GM12878 (cell line): ENCODE data around the gene NT5M. TPM values are rescaled to one million over a fixed set of nuclear protein-coding genes. Genes with fewer than 3 reads are reported as not detected.

Source experiments
- ATAC-seq: fragments of 200-7000 bp; cut with Tn5 transposase; 3 replicates; pipeline ENCODE4 v1.9.1; 2020; ENCODE audit warnings: mild to moderate bottlenecking, moderate library complexity
- BruUV-seq: library from RNA; stranded (reverse); fragments of 400-500 nt; replicated peaks from 2 replicates; lab custom pipeline; 2021; lab: Mats Ljungman, UMichigan
- CTCF ChIA-PET: fragments of 300-600 bp; sonication (Branson Sonifier 250); formaldehyde crosslinking; extraction: SDS; loops from one replicate; lab custom pipeline; 2021; ENCODE audit warnings: inconsistent platforms; lab: Yijun Ruan, JAX
- POLR2A ChIA-PET: fragments of 350-600 bp; formaldehyde crosslinking; extraction: SDS; loops from one replicate; lab custom pipeline; 2021; ENCODE audit warnings: inconsistent platforms; lab: Charles Lee
- RAD21 ChIA-PET: fragments of 300-600 bp; sonication (Branson Sonifier 250); formaldehyde crosslinking; loops from one replicate; lab custom pipeline; 2023; ENCODE audit warnings: antibody characterized with exemption; ENCODE audit not compliant: unreplicated experiment; lab: Charles Lee
- SMC1A ChIA-PET: fragments of 300-600 bp; sonication (Branson Sonifier 250); formaldehyde crosslinking; loops from one replicate; lab custom pipeline; 2023; ENCODE audit not compliant: unreplicated experiment, uncharacterized antibody; lab: Charles Lee
- DNase-seq: peaks from one replicate; pipeline ENCODE4 v3.0.0-alpha.2; 2011; ENCODE audit warnings: low read depth, low spot score
- FAIRE-seq: peaks from 3 replicates; lab custom pipeline; 2011; peaks lifted over from hg19 to GRCh38; lab: Jason Lieb, UNC
- H2AFZ ChIP-seq: 2 replicates; pipeline ENCODE4 v1.6.0; 2011; ENCODE audit warnings: low read depth, low read length, control low read depth; ENCODE audit not compliant: control insufficient read depth
- H3K27ac ChIP-seq: 2 replicates; pipeline ENCODE4 v1.5.1; 2011; ENCODE audit warnings: control low read depth; ENCODE audit not compliant: control insufficient read depth, insufficient read depth
- H3K27me3 ChIP-seq, 2 experiments: replicated peaks in 1 of 2; 2 replicates each; pipeline versions ENCODE4 v1.6.0 to v1.6.1; 2011; ENCODE audit warnings: low read length in 1 of 2; ENCODE audit not compliant: control insufficient read depth in 2 of 2, insufficient read depth in 2 of 2
- H3K36me3 ChIP-seq, 2 experiments: 2 replicates each; pipeline ENCODE4 v1.5.1; 2011; ENCODE audit warnings: low read length in 1 of 2; ENCODE audit not compliant: control insufficient read depth in 2 of 2, insufficient read depth in 2 of 2
- H3K4me1 ChIP-seq: 2 replicates; pipeline ENCODE4 v1.6.1; 2011; ENCODE audit warnings: mild to moderate bottlenecking, low read length, moderate library complexity, mixed read lengths; ENCODE audit not compliant: control insufficient read depth, insufficient read depth
- H3K4me2 ChIP-seq: 2 replicates; pipeline ENCODE4 v1.6.0; 2011; ENCODE audit warnings: control low read depth; ENCODE audit not compliant: control insufficient read depth, insufficient read depth
- H3K4me3 ChIP-seq: fragments of 200-600 bp; sonication (generic); 2 replicates; pipeline ENCODE4 v1.5.1; 2016
- H3K79me2 ChIP-seq: 2 replicates; pipeline ENCODE4 v1.6.0; 2011; ENCODE audit warnings: low read length; ENCODE audit not compliant: control insufficient read depth, insufficient read depth
- H3K9ac ChIP-seq: 2 replicates; pipeline ENCODE4 v1.8.0; 2011; ENCODE audit warnings: low read length, control low read depth, mixed read lengths; ENCODE audit not compliant: control insufficient read depth, insufficient read depth
- H3K9me3 ChIP-seq: replicated peaks from 3 replicates; pipeline ENCODE4 v1.5.1; 2011; ENCODE audit warnings: mild to moderate bottlenecking, low read length; ENCODE audit not compliant: control insufficient read depth, insufficient read depth
- H4K20me1 ChIP-seq: 2 replicates; pipeline ENCODE4 v1.6.0; 2011; ENCODE audit not compliant: control insufficient read depth, insufficient read depth
- ATF2 ChIP-seq: IDR thresholded peaks from 2 replicates; pipeline ENCODE4 v1.6.1; 2012; ENCODE audit warnings: low read length, inconsistent platforms
- BCL3 ChIP-seq: IDR thresholded peaks from 2 replicates; pipeline ENCODE4 v1.6.1; 2011; ENCODE audit warnings: borderline replicate concordance, low read depth, mild to moderate bottlenecking, moderate library complexity, low read length; ENCODE audit not compliant: insufficient read depth, poor library complexity, severe bottlenecking
- CEBPB ChIP-seq, 2 experiments: fragments of 150-350 bp in 1 of 2; IDR thresholded peaks; 2 replicates each; pipeline ENCODE4 v1.6.1; 2012 to 2014; ENCODE audit warnings: low read depth in 2 of 2, low read length in 2 of 2, borderline replicate concordance in 1 of 2, inconsistent platforms in 1 of 2
- CHD2 ChIP-seq: IDR thresholded peaks from 2 replicates; pipeline ENCODE4 v1.6.1; 2011; ENCODE audit warnings: low read depth, low read length, improper control_type of control experiment, borderline replicate concordance
- IKZF2 ChIP-seq, 2 experiments: fragments of 450-650 bp; IDR thresholded peaks; 2 replicates each; pipeline ENCODE4 v1.6.1; 2017; ENCODE audit warnings: mild to moderate bottlenecking in 2 of 2, moderate library complexity in 2 of 2
- NRF1 ChIP-seq: conservative IDR thresholded peaks from 2 replicates; pipeline ENCODE4 v1.6.1; 2011; ENCODE audit warnings: mild to moderate bottlenecking, low read depth, low read length, improper control_type of control experiment
- POLR2AphosphoS5 ChIP-seq: IDR thresholded peaks from 2 replicates; pipeline ENCODE4 v1.6.1; 2011; ENCODE audit warnings: mild to moderate bottlenecking, low read length, inconsistent platforms
- RELA ChIP-seq: fragments of 450-650 bp; IDR thresholded peaks from 2 replicates; pipeline ENCODE4 v1.8.0; 2014; ENCODE audit warnings: borderline replicate concordance; ENCODE audit not compliant: partially characterized antibody
- SIX5 ChIP-seq: IDR thresholded peaks from 2 replicates; pipeline ENCODE4 v1.6.1; 2011; ENCODE audit warnings: mild to moderate bottlenecking, low read depth, low read length, moderate library complexity; ENCODE audit not compliant: severe bottlenecking
- STAT1 ChIP-seq: fragments of 450-650 bp; conservative IDR thresholded peaks from 2 replicates; pipeline ENCODE4 v1.6.1; 2014; ENCODE audit warnings: antibody characterized with exemption, mild to moderate bottlenecking
- TBL1XR1 ChIP-seq: IDR thresholded peaks from 2 replicates; pipeline ENCODE4 v1.6.1; 2012; ENCODE audit warnings: low read depth, low read length, improper control_type of control experiment
- ZSCAN29 ChIP-seq: fragments of 450-650 bp; IDR thresholded peaks from 2 replicates; pipeline ENCODE4 v1.6.1; 2017; ENCODE audit warnings: mild to moderate bottlenecking, moderate library complexity
- WGBS: methylation state at CpG from one replicate; pipeline ENCODE4 v1.1.6; 2016; ENCODE audit warnings: low lambda C conversion rate; ENCODE audit not compliant: insufficient replicate concordance, insufficient coverage; ENCODE audit errors: missing lambda C conversion rate; 5-methylcytosine and 5-hydroxymethylcytosine counted together
- in situ Hi-C: fragments of 300-500 bp; cut with MboI; formaldehyde crosslinking; loops from 9 replicates; pipeline ENCODE4 v1.14.3; 2018; ENCODE audit warnings: mixed read lengths
- intact Hi-C: fragments of 100-400 bp; cut with micrococcal nuclease; formaldehyde crosslinking; loops from one replicate; pipeline ENCODE4 v1.14.2; 2022; ENCODE audit not compliant: unreplicated experiment
- polyA plus RNA-seq, 11 experiments: library from polyadenylated mRNA; depleted of rRNA in 4 of 11; unstranded in 6 of 11; stranded (reverse) in 5 of 11; fragments of >200 nt; fragmentation: Nextera tagmentation in 4 of 11; fragmentation: Illumina TruSeq in 1 of 11; extraction: Ambion mirVana in 4 of 11; extraction: Trizol in 1 of 11; gene quantifications; 1 replicate in 1 of 11; 2 replicates in 10 of 11; pipeline versions ENCODE4 v1.2.1 to v1.2.3, GENCODE V29; 2011 to 2016; ENCODE audit warnings: inconsistent platforms in 2 of 11, missing spikeins in 2 of 11, low read depth in 1 of 11
- total RNA-seq, 4 experiments: library from RNA; depleted of rRNA in 3 of 4; stranded (reverse); fragments of >200 nt in 3 of 4; fragmentation: Illumina TruSeq in 1 of 4; extraction: Trizol in 1 of 4; gene quantifications; 2 replicates each; pipeline versions ENCODE4 v1.2.1 to v1.2.3, GENCODE V29; 2013 to 2021
- TF ChIP-seq, protein P1 (sequence below): fragments of 450-650 bp; IDR thresholded peaks from 2 replicates; pipeline ENCODE4 v1.6.1; 2017; ENCODE audit warnings: mild to moderate bottlenecking, moderate library complexity

Gene NT5M
- total and polyA plus RNA-seq, 10 of the 15 experiments (the other 5 are each of a cell fraction or from before 2014, with no cell fraction given), result 0.18 to 14.1 (median 2.9) TPM

- no peak for TF ChIP-seq BCL3
- TF ChIP-seq POLR2AphosphoS5, result no peak
- TF ChIP-seq SIX5, result no peak
- no peak for TF ChIP-seq CHD2
Measured at GRCh38 chr17:17285951-17286350, 17.2 kb upstream of the NT5M start (continued).

GRCh38 chr17:17289086-17289485 is 14.1 kb upstream of the NT5M start:
- BruUV-seq, result no TSS peak
- Histone ChIP-seq H3K79me2 (no peaks in the 10 kb centered on the region), H3K27ac (no peak overlapping the region), H2AFZ (no peak overlapping the region), H3K4me2 (no peak overlapping the region), H3K9me3 (no peaks in the 10 kb centered on the region), H3K27me3 (no peaks in the 10 kb centered on the region), H3K36me3 (no peaks in the 10 kb centered on the region), H3K4me3 (no peak overlapping the region), H4K20me1 (no peaks in the 10 kb centered on the region), H3K9ac (no peak overlapping the region), H3K4me1 (no peaks in the 10 kb centered on the region)
- no peak for ATAC-seq
- no peak for DNase-seq
- ChIA-PET CTCF (no interaction called here), RAD21 (no interaction called here), SMC1A (no interaction called here), POLR2A (no interaction called here)
- no peak for FAIRE-seq
- WGBS, result 48% methylated on average over 4 of the region's 4 CpGs
- in situ Hi-C loops, result no loop called here
- intact Hi-C loops, result no loop called here
- TF ChIP-seq ZSCAN29 (no peak), IKZF2 (IDR thresholded peaks at IDR 0.05) (no peak), NRF1 (no peak), RELA (no peak), CEBPB (IDR thresholded peaks at IDR 0.05; ENCODE audit: borderline replicate concordance in 1 of 2, low read depth in 2 of 2, low read length in 2 of 2) (no peak), STAT1 (no peak), TBL1XR1 (no peak), ATF2 (no peak)
- TF ChIP-seq, protein P1, sequence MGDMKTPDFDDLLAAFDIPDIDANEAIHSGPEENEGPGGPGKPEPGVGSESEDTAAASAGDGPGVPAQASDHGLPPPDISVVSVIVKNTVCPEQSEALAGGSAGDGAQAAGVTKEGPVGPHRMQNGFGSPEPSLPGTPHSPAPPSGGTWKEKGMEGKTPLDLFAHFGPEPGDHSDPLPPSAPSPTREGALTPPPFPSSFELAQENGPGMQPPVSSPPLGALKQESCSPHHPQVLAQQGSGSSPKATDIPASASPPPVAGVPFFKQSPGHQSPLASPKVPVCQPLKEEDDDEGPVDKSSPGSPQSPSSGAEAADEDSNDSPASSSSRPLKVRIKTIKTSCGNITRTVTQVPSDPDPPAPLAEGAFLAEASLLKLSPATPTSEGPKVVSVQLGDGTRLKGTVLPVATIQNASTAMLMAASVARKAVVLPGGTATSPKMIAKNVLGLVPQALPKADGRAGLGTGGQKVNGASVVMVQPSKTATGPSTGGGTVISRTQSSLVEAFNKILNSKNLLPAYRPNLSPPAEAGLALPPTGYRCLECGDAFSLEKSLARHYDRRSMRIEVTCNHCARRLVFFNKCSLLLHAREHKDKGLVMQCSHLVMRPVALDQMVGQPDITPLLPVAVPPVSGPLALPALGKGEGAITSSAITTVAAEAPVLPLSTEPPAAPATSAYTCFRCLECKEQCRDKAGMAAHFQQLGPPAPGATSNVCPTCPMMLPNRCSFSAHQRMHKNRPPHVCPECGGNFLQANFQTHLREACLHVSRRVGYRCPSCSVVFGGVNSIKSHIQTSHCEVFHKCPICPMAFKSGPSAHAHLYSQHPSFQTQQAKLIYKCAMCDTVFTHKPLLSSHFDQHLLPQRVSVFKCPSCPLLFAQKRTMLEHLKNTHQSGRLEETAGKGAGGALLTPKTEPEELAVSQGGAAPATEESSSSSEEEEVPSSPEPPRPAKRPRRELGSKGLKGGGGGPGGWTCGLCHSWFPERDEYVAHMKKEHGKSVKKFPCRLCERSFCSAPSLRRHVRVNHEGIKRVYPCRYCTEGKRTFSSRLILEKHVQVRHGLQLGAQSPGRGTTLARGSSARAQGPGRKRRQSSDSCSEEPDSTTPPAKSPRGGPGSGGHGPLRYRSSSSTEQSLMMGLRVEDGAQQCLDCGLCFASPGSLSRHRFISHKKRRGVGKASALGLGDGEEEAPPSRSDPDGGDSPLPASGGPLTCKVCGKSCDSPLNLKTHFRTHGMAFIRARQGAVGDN, result no peak
